ENCODE results near the gene SYT9. TPM values are rescaled to one million over a fixed set of nuclear protein-coding genes. Genes with fewer than 3 reads are reported as not detected.

Gene SYT9
- total and polyA plus RNA-seq, 2 of the 8 experiments (the other 6 are each of a cell fraction or from before 2014, with no cell fraction given) = 1.5 to 2.9 TPM

- ChIA-PET POLR2A (ENCODE audit: partially characterized antibody) (no interaction called here), CTCF (ENCODE audit: partially characterized antibody) (interaction anchor here (0.6 to 1.3 kb wide), 2 partner anchors 33 to 367 kb away, joined by 4 read pairs; no protein-coding TSS in a partner anchor)
- H3K4me2 ChIP-seq (ENCODE audit: insufficient read depth in 1 of 2, low read depth in 2 of 2, low read length in 2 of 2) = no peak overlapping the region
- no peak overlapping the region for H4K5ac ChIP-seq (ENCODE audit: insufficient read length, low read depth, low read length)
- no peak overlapping the region for H3K4ac ChIP-seq (replicated peaks; ENCODE audit: insufficient read length, low read depth, low read length)
- no peaks in the 10 kb centered on the region for H3K23me2 ChIP-seq (ENCODE audit: low read depth, low read length)
- H3K14ac ChIP-seq (ENCODE audit: insufficient read length) = no peak overlapping the region
- H2AFZ ChIP-seq (ENCODE audit: low read length) = no peak overlapping the region
- H3K36me3 ChIP-seq (ENCODE audit: control insufficient read depth in 2 of 4, insufficient read depth in 4 of 4, low read length in 3 of 4) = no peaks in the 10 kb centered on the region
- TF ChIP-seq YY1 (IDR thresholded peaks at IDR 0.05; ENCODE audit: low read depth, low read length) (no peak), BRCA1 (IDR thresholded peaks at IDR 0.05; ENCODE audit: low read depth, low read length) (no peak), SRF (IDR thresholded peaks at IDR 0.05; ENCODE audit: low read depth, low read length) (no peak), BCL11A (IDR thresholded peaks at IDR 0.05; ENCODE audit: low read depth in 2 of 2, low read length in 2 of 2) (no peak), SP1 (IDR thresholded peaks at IDR 0.05; ENCODE audit: low read depth, low read length) (no peak), CREB1 (IDR thresholded peaks at IDR 0.05) (no peak), TAF7 (optimal IDR thresholded peaks at IDR 0.05; ENCODE audit: borderline replicate concordance, low read depth, low read length) (no peak), SIN3A (conservative IDR thresholded peaks at IDR 0.05 in 1 of 2, IDR thresholded peaks at IDR 0.05 in 1 of 2; ENCODE audit: low read depth in 1 of 2, low read length in 2 of 2) (no peak), CHD1 (IDR thresholded peaks at IDR 0.05; ENCODE audit: low read depth, low read length) (no peak), BACH1 (IDR thresholded peaks at IDR 0.05; ENCODE audit: low read length) (no peak), CBX5 (IDR thresholded peaks at IDR 0.05; ENCODE audit: low read depth, low read length) (no peak), RXRA (IDR thresholded peaks at IDR 0.05; ENCODE audit: insufficient read depth, low read depth, low read length) (no peak), SIX5 (IDR thresholded peaks at IDR 0.05; ENCODE audit: low read depth, low read length) (no peak)
- H3K18ac ChIP-seq (ENCODE audit: extremely low read depth, low read length) = no peak overlapping the region
- no peak overlapping the region for H3K9ac ChIP-seq (replicated peaks in 1 of 4; ENCODE audit: extremely low read depth in 1 of 4, low read depth in 3 of 4, low read length in 3 of 4)
- no peak overlapping the region for H3K23ac ChIP-seq (ENCODE audit: insufficient read length)
- H4K91ac ChIP-seq (replicated peaks; ENCODE audit: insufficient read length, low read length) = no peak overlapping the region
- no peak for DNase-seq (ENCODE audit: low read depth in 1 of 2, low spot score in 2 of 2)
- H3K4me1 ChIP-seq (replicated peaks in 1 of 4; ENCODE audit: control insufficient read depth in 3 of 4, insufficient read depth in 4 of 4, low read length in 3 of 4) = peaks cover 0 to 4% (median 1%) of the 10 kb centered on the region in 4 experiments; a peak in 3 of 7 replicates
- H3K79me1 ChIP-seq (ENCODE audit: low read depth, low read length) = no peaks in the 10 kb centered on the region
- no peak overlapping the region for H2AK5ac ChIP-seq (ENCODE audit: low read depth, low read length)
- H3K56ac ChIP-seq (replicated peaks; ENCODE audit: insufficient read length, low read depth, low read length) = no peak overlapping the region
- no peak overlapping the region for H4K8ac ChIP-seq (ENCODE audit: extremely low read depth, insufficient read depth, low read length)
- H2BK120ac ChIP-seq (replicated peaks; ENCODE audit: low read depth, low read length) = no peak overlapping the region
- no peak overlapping the region for H3K4me3 ChIP-seq (ENCODE audit: extremely low read depth in 1 of 4, insufficient read depth in 2 of 4, low read depth in 3 of 4, low read length in 4 of 4)
- H3K27me3 ChIP-seq (replicated peaks in 1 of 4; ENCODE audit: control insufficient read depth in 3 of 4, extremely low read depth in 1 of 4, insufficient read depth in 3 of 4, low read length in 3 of 4) = no peaks in the 10 kb centered on the region
- H2BK20ac ChIP-seq (ENCODE audit: low read length) = no peak overlapping the region
- no peak for FAIRE-seq
- no peaks in the 10 kb centered on the region for H3K9me3 ChIP-seq (ENCODE audit: insufficient read depth in 2 of 2, low read depth in 1 of 2, low read length in 1 of 2)
- no peak overlapping the region for H2BK5ac ChIP-seq (ENCODE audit: low read depth, low read length)
- no peak overlapping the region for H2BK12ac ChIP-seq (ENCODE audit: low read depth, low read length)
- no peaks in the 10 kb centered on the region for H3K79me2 ChIP-seq (ENCODE audit: control insufficient read depth in 1 of 2, insufficient read depth in 2 of 2, low read length in 2 of 2)
- H4K20me1 ChIP-seq (replicated peaks in 1 of 2; ENCODE audit: control insufficient read depth in 1 of 2, insufficient read depth in 2 of 2, low read length in 2 of 2) = no peaks in the 10 kb centered on the region
- H3K27ac ChIP-seq (ENCODE audit: low read depth, low read length) = no peak overlapping the region
- no peak overlapping the region for H2BK15ac ChIP-seq (ENCODE audit: low read length)
Measured at GRCh38 chr11:7320306-7320705, 68.6 kb downstream of the SYT9 start.

All from H1 (cell line).